OCI-LY7 (cell line): ENCODE measurements around the gene TSNAX.

Experiments
- EZH2phosphoT487 ChIP-seq: fragments of 200-600 bp; sonication (generic); IDR thresholded peaks from 2 replicates; pipeline ENCODE4 v1.6.1; 2018; ENCODE audit warnings: low read depth, borderline replicate concordance, mild to moderate bottlenecking, mixed run types, antibody characterized with exemption, low read length, moderate library complexity, mixed read lengths
- TF ChIP-seq, protein P1 (sequence below): fragments of 200-600 bp; sonication (generic); conservative IDR thresholded peaks from 2 replicates; pipeline ENCODE4 v1.5.1; 2014; ENCODE audit warnings: mild to moderate bottlenecking, antibody characterized with exemption, low read length, moderate library complexity, mixed read lengths

GRCh38 chr1:231613419-231614349, 85.2 kb downstream of the TSNAX start:
- TF ChIP-seq, protein P1, sequence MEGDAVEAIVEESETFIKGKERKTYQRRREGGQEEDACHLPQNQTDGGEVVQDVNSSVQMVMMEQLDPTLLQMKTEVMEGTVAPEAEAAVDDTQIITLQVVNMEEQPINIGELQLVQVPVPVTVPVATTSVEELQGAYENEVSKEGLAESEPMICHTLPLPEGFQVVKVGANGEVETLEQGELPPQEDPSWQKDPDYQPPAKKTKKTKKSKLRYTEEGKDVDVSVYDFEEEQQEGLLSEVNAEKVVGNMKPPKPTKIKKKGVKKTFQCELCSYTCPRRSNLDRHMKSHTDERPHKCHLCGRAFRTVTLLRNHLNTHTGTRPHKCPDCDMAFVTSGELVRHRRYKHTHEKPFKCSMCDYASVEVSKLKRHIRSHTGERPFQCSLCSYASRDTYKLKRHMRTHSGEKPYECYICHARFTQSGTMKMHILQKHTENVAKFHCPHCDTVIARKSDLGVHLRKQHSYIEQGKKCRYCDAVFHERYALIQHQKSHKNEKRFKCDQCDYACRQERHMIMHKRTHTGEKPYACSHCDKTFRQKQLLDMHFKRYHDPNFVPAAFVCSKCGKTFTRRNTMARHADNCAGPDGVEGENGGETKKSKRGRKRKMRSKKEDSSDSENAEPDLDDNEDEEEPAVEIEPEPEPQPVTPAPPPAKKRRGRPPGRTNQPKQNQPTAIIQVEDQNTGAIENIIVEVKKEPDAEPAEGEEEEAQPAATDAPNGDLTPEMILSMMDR, result no peak
- TF ChIP-seq EZH2phosphoT487, result no peak
